Measurements from ENCODE around the gene EXOC4. TPM values are rescaled to one million over a fixed set of nuclear protein-coding genes. Genes with fewer than 3 reads are reported as not detected.

The EXOC4 gene
- total RNA-seq, 1 experiment from 2014 or later, result 75.8 TPM

DNA sequence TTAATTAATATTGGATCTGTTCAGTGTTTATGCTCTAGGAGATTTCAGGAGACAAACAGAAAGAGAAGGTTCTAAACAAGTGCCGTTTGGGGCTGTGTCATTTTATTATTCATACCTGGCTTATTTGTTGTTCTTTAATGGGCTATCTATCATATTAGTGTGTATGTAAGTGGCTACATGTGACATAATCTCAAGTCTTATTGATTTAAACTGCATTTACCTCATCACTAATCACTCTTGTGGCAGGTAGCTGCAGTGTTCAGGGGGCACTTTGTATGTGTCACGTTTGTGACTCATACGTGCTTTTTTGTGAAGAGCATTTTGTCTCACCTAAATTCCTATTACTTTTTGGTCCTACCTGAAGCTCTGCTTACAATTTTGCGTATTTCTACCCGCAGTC, 95.4 kb downstream of the EXOC4 start:
- Histone ChIP-seq H2AFZ (ENCODE audit: low read length) (no peak overlapping the region), H2BK20ac (ENCODE audit: low read depth, low read length, poor library complexity, severe bottlenecking) (no peak overlapping the region), H3K4ac (ENCODE audit: low read depth, low read length) (no peak overlapping the region), H3K56ac (ENCODE audit: insufficient read length, low read depth, low read length) (no peak overlapping the region), H3K27ac (ENCODE audit: insufficient read length, low read depth, low read length) (no peak overlapping the region), H3K23ac (ENCODE audit: insufficient read length, low read depth, low read length) (no peak overlapping the region), H3K4me2 (ENCODE audit: insufficient read depth, insufficient read length, low read length) (no peak overlapping the region), H3K14ac (ENCODE audit: insufficient read depth, low read length) (no peak overlapping the region), H3K9me3 (ENCODE audit: control insufficient read depth, low read depth, low read length) (no peaks in the 10 kb centered on the region), H3T11ph (ENCODE audit: low read length) (no peak overlapping the region), H3K23me2 (ENCODE audit: insufficient read length, low read depth, low read length, poor library complexity, severe bottlenecking) (peaks cover 3% of the 10 kb centered on the region), H4K91ac (ENCODE audit: insufficient read length, low read depth, low read length) (no peak overlapping the region), H3K18ac (ENCODE audit: insufficient read length, low read depth, low read length) (no peak overlapping the region), H4K5ac (ENCODE audit: insufficient read length, low read depth, low read length) (no peak overlapping the region), H3K27me3 (ENCODE audit: insufficient read depth, low read length) (no peaks in the 10 kb centered on the region), H2BK15ac (ENCODE audit: low read depth, low read length) (no peak overlapping the region), H2BK12ac (ENCODE audit: insufficient read length, low read depth, low read length) (no peak overlapping the region), H4K20me1 (ENCODE audit: control insufficient read depth, insufficient read depth, insufficient read length) (no peaks in the 10 kb centered on the region), H2BK120ac (ENCODE audit: low read depth, low read length, poor library complexity, severe bottlenecking) (no peak overlapping the region), H3K9ac (ENCODE audit: extremely low read depth, insufficient read length, low read length) (no peak overlapping the region), H3K79me2 (ENCODE audit: insufficient read depth, low read length) (peaks cover 2% of the 10 kb centered on the region; the same call in 1 of the 2 replicates), H3K79me1 (ENCODE audit: insufficient read depth, low read depth, low read length, poor library complexity, severe bottlenecking) (no peaks in the 10 kb centered on the region), H2BK5ac (ENCODE audit: insufficient read length, low read length) (no peak overlapping the region), H3K4me1 (ENCODE audit: insufficient read depth, low read length) (peaks cover 6% of the 10 kb centered on the region), H2AK5ac (ENCODE audit: insufficient read length, low read length) (no peak overlapping the region), H4K8ac (replicated peaks; ENCODE audit: insufficient read length, low read depth, low read length) (no peak overlapping the region)
- H3K27ac Mint-ChIP-seq, result no peak overlapping the region
- H3K4me3 Mint-ChIP-seq, result no peak overlapping the region
- WGBS (ENCODE audit: extremely low coverage, insufficient read length, low lambda C conversion rate), result no CpG with 5 or more reads among the region's 5 CpGs
- TF ChIP-seq CTCF (conservative IDR thresholded peaks at IDR 0.05), result no peak
- peaks cover 18% of the 10 kb centered on the region in 2 experiments for H3K9me3 Mint-ChIP-seq
- H3K4me1 Mint-ChIP-seq, result peaks cover 31 to 34% of the 10 kb centered on the region in 2 experiments
- peaks cover 7 to 28% (median 17%) of the 10 kb centered on the region in 3 experiments for H3K36me3 Mint-ChIP-seq (ENCODE audit: insufficient read depth in 1 of 3, low read depth in 3 of 3)
- DNase-seq, result no peak
- no peaks in the 10 kb centered on the region for H3K27me3 Mint-ChIP-seq (ENCODE audit: low read depth)
